HCT116 (cell line): ENCODE results near the gene OVAAL. TPM values are rescaled to one million over a fixed set of nuclear protein-coding genes. Genes with fewer than 3 reads are reported as not detected.

Source experiments
- ATAC-seq: fragments of 200-7000 bp; cut with Tn5 transposase; 2 replicates; pipeline ENCODE4 v1.9.1; 2020; ENCODE audit warnings: mild to moderate bottlenecking, moderate library complexity
- BruUV-seq: library from RNA; stranded (reverse); fragments of 400-500 nt; replicated peaks from 2 replicates; lab custom pipeline; 2021; lab: Mats Ljungman, UMichigan
- CTCF ChIA-PET: fragments of 300-600 bp; sonication (Branson Sonifier 250); formaldehyde crosslinking; loops from one replicate; lab custom pipeline; 2021; ENCODE audit warnings: antibody characterized with exemption; lab: Charles Lee
- POLR2A ChIA-PET: fragments of 300-600, 350-600 bp; sonication (Branson Sonifier 250); formaldehyde crosslinking; loops from one replicate; lab custom pipeline; 2021; ENCODE audit warnings: antibody characterized with exemption; lab: Charles Lee
- RAD21 ChIA-PET, 2 experiments: fragments of 300-600 bp; sonication (Branson Sonifier 250); formaldehyde crosslinking; loops; one replicate each; lab custom pipeline; 2023; ENCODE audit warnings: low total read pairs in 2 of 2; ENCODE audit not compliant: uncharacterized antibody in 2 of 2, unreplicated experiment in 2 of 2, low non-redundant PET in 1 of 2; lab: Charles Lee
- DNase-seq: peaks from one replicate; pipeline ENCODE4 v3.0.0-alpha.2; 2010; ENCODE audit warnings: low read depth, low spot score
- H2AFZ ChIP-seq: fragments of 200-600 bp; shearing (Covaris generic), sonication (generic); 2 replicates; pipeline ENCODE4 v1.6.1; 2017; ENCODE audit warnings: low read depth, mixed run types, mixed read lengths, antibody characterized with exemption, low read length; ENCODE audit not compliant: poor library complexity, severe bottlenecking
- H3K27ac ChIP-seq: 2 replicates; pipeline ENCODE4 v1.5.1; 2012; ENCODE audit warnings: low read depth, low read length
- H3K27me3 ChIP-seq: fragments of 200-600 bp; sonication (generic); 2 replicates; pipeline ENCODE4 v1.6.1; 2016; ENCODE audit warnings: mixed run types, low read length, mixed read lengths; ENCODE audit not compliant: insufficient read depth
- H3K36me3 ChIP-seq, 2 experiments: fragments of 200-500 bp in 1 of 2; fragments of 200-600 bp in 1 of 2; sonication (Bioruptor generic) in 1 of 2; sonication (generic) in 1 of 2; 2 replicates each; pipeline versions ENCODE4 v1.5.1 to v1.6.1; 2014 to 2016; ENCODE audit warnings: low read length in 2 of 2, inconsistent platforms in 1 of 2, mixed read lengths in 1 of 2, mixed run types in 1 of 2; ENCODE audit not compliant: insufficient read depth in 2 of 2, control insufficient read depth in 1 of 2
- H3K4me1 ChIP-seq, 2 experiments: fragments of 200-600 bp in 1 of 2; sonication (generic) in 1 of 2; 2 replicates each; pipeline versions ENCODE4 v1.5.1 to v1.6.1; 2012 to 2017; ENCODE audit warnings: low read length in 2 of 2, inconsistent platforms in 1 of 2, mild to moderate bottlenecking in 1 of 2, mixed read lengths in 1 of 2, mixed run types in 1 of 2, moderate library complexity in 1 of 2; ENCODE audit not compliant: insufficient read depth in 2 of 2, control insufficient read depth in 1 of 2
- H3K4me2 ChIP-seq: fragments of 200-600 bp; sonication (generic); 2 replicates; pipeline ENCODE4 v1.6.1; 2017; ENCODE audit warnings: mixed run types, low read length, mixed read lengths
- H3K4me3 ChIP-seq, 2 experiments: fragments of 200-600 bp in 1 of 2; sonication (generic) in 1 of 2; replicated peaks in 1 of 2; 2 replicates each; pipeline ENCODE4 v1.5.1; 2011 to 2016; ENCODE audit warnings: low read length in 2 of 2, control low read depth in 1 of 2, low read depth in 1 of 2, mild to moderate bottlenecking in 1 of 2, mixed read lengths in 1 of 2, mixed run types in 1 of 2
- H3K79me2 ChIP-seq: fragments of 200-600 bp; sonication (generic); 2 replicates; pipeline ENCODE4 v1.6.1; 2017; ENCODE audit warnings: mild to moderate bottlenecking, mixed run types, low read length, moderate library complexity, mixed read lengths; ENCODE audit not compliant: insufficient read depth
- H3K9ac ChIP-seq: fragments of 200-600 bp; sonication (generic); 2 replicates; pipeline ENCODE4 v1.6.1; 2016; ENCODE audit warnings: low read length, mixed read lengths
- H3K9me2 ChIP-seq: fragments of 200-600 bp; sonication (generic), shearing (Covaris generic); 2 replicates; pipeline ENCODE4 v1.6.1; 2017; ENCODE audit warnings: mixed run types, mild to moderate bottlenecking, moderate library complexity; ENCODE audit not compliant: insufficient read depth
- H3K9me3 ChIP-seq, 2 experiments: fragments of 200-500 bp in 1 of 2; fragments of 200-600 bp in 1 of 2; sonication (Bioruptor generic) in 1 of 2; sonication (generic) in 1 of 2; 2 replicates each; pipeline ENCODE4 v1.6.1; 2014 to 2017; ENCODE audit warnings: low read length in 2 of 2, mixed read lengths in 2 of 2, inconsistent platforms in 1 of 2, low read depth in 1 of 2, mild to moderate bottlenecking in 1 of 2, mixed run types in 1 of 2, moderate library complexity in 1 of 2; ENCODE audit not compliant: control insufficient read depth in 1 of 2, insufficient read depth in 1 of 2
- H4K20me1 ChIP-seq: fragments of 200-600 bp; sonication (generic), shearing (Covaris generic); 2 replicates; pipeline ENCODE4 v1.6.1; 2017; ENCODE audit warnings: mixed run types, mild to moderate bottlenecking, moderate library complexity; ENCODE audit not compliant: insufficient read depth
- ATF3 ChIP-seq: IDR thresholded peaks from 2 replicates; pipeline ENCODE4 v1.6.1; 2012
- CEBPB ChIP-seq: IDR thresholded peaks from 2 replicates; pipeline ENCODE4 v1.6.1; 2012; ENCODE audit warnings: low read depth
- CTCF ChIP-seq, 3 experiments: fragments of 200-600 bp in 1 of 3; sonication (generic) in 1 of 3; IDR thresholded peaks in 2 of 3; conservative IDR thresholded peaks in 1 of 3; 2 replicates each; pipeline ENCODE4 v1.5.1; 2012 to 2017; ENCODE audit warnings: low read depth in 2 of 3, low read length in 2 of 3, antibody characterized with exemption in 1 of 3, borderline replicate concordance in 1 of 3, control low read depth in 1 of 3, mild to moderate bottlenecking in 1 of 3, mixed read lengths in 1 of 3, mixed run types in 1 of 3, moderate library complexity in 1 of 3; ENCODE audit not compliant: insufficient read depth in 1 of 3
- ELF1 ChIP-seq: IDR thresholded peaks from 2 replicates; pipeline ENCODE4 v1.6.1; 2012; ENCODE audit warnings: low read depth, borderline replicate concordance
- EZH2 ChIP-seq: fragments of 200-600 bp; sonication (generic); IDR thresholded peaks from 2 replicates; pipeline ENCODE4 v1.6.1; 2017; ENCODE audit warnings: antibody characterized with exemption, mixed run types
- EZH2phosphoT487 ChIP-seq: fragments of 200-600 bp; IDR thresholded peaks from 2 replicates; pipeline ENCODE4 v1.6.1; 2018; ENCODE audit warnings: antibody characterized with exemption, borderline replicate concordance
- MAX ChIP-seq: IDR thresholded peaks from 2 replicates; pipeline ENCODE4 v1.6.1; 2012
- POLR2A ChIP-seq: IDR thresholded peaks from 2 replicates; pipeline ENCODE4 v1.7.0; 2011; ENCODE audit warnings: borderline replicate concordance; ENCODE audit not compliant: insufficient read depth, insufficient read length; ENCODE audit errors: extremely low read depth
- POLR2AphosphoS5 ChIP-seq: IDR thresholded peaks from 2 replicates; pipeline ENCODE4 v1.6.1; 2011; ENCODE audit warnings: mild to moderate bottlenecking, low read depth, low read length, moderate library complexity
- SIN3A ChIP-seq: IDR thresholded peaks from 2 replicates; pipeline ENCODE4 v1.6.1; 2012; ENCODE audit warnings: low read depth
- SP1 ChIP-seq: IDR thresholded peaks from 2 replicates; pipeline ENCODE4 v1.6.1; 2012; ENCODE audit warnings: low read depth
- TCF7L2 ChIP-seq: IDR thresholded peaks from 2 replicates; pipeline ENCODE4 v1.7.0; 2011; ENCODE audit warnings: borderline replicate concordance, inconsistent platforms; ENCODE audit not compliant: insufficient read depth, insufficient read length; ENCODE audit errors: extremely low read depth
- ZBTB33 ChIP-seq: IDR thresholded peaks from 2 replicates; pipeline ENCODE4 v1.6.1; 2011; ENCODE audit warnings: mild to moderate bottlenecking, low read length, moderate library complexity; ENCODE audit not compliant: insufficient replicate concordance; ENCODE audit errors: extremely low read depth
- ZFX ChIP-seq: fragments of 450-650 bp; IDR thresholded peaks from 2 replicates; pipeline ENCODE4 v1.6.1; 2017
- intact Hi-C: fragments of 100-400 bp; cut with micrococcal nuclease; formaldehyde crosslinking; loops from 2 replicates; pipeline ENCODE4 v1.10.0; 2022
- total RNA-seq: library from RNA; stranded (reverse); gene quantifications from one replicate; pipeline ENCODE4 v1.2.1, GENCODE V29; 2021; ENCODE audit not compliant: unreplicated experiment

The OVAAL gene
- total RNA-seq, 1 experiment from 2014 or later, result not detected

- DNase-seq (no peak), ATAC-seq (no peak)
- Histone ChIP-seq H3K9me3 (no peaks in the 10 kb centered on the region), H3K4me2 (no peak overlapping the region), H3K27me3 (no peaks in the 10 kb centered on the region), H3K9ac (no peak overlapping the region), H3K36me3 (no peaks in the 10 kb centered on the region), H3K4me1 (peaks cover 0 to 2% of the 10 kb centered on the region in 2 experiments; a peak in 1 of 4 replicates), H3K9me2 (no peaks in the 10 kb centered on the region), H3K4me3 (no peak overlapping the region), H4K20me1 (no peaks in the 10 kb centered on the region), H3K27ac (no peak overlapping the region), H3K79me2 (no peaks in the 10 kb centered on the region), H2AFZ (no peak overlapping the region)
- intact Hi-C loops, result no loop called here
- BruUV-seq, result no TSS peak
- TF ChIP-seq EZH2phosphoT487, result no peak
- TF ChIP-seq POLR2AphosphoS5, result no peak
- TF ChIP-seq CTCF (IDR thresholded peaks at IDR 0.05 in 2 of 3, conservative IDR thresholded peaks at IDR 0.05 in 1 of 3; ENCODE audit: borderline replicate concordance in 1 of 3, insufficient read depth in 1 of 3, low read depth in 2 of 3, low read length in 2 of 3), result no peak
- no peak for TF ChIP-seq SIN3A
- no peak for TF ChIP-seq SP1
- no peak for TF ChIP-seq EZH2
- ChIA-PET RAD21 (no interaction called here), CTCF (no interaction called here), POLR2A (no interaction called here)
These were observed 22.9 kb downstream of the OVAAL start for GRCh38 chr1:180581635-180582039.

- ChIA-PET RAD21 (no interaction called here), POLR2A (no interaction called here), CTCF (no interaction called here)
- Histone ChIP-seq H3K4me1 (peaks cover 0 to 3% of the 10 kb centered on the region in 2 experiments; a peak in 1 of 4 replicates), H3K79me2 (no peaks in the 10 kb centered on the region), H4K20me1 (no peaks in the 10 kb centered on the region), H3K4me2 (no peak overlapping the region), H3K9me3 (no peaks in the 10 kb centered on the region), H2AFZ (no peak overlapping the region), H3K27me3 (no peaks in the 10 kb centered on the region), H3K27ac (no peak overlapping the region), H3K9me2 (no peaks in the 10 kb centered on the region), H3K4me3 (no peak overlapping the region), H3K36me3 (no peaks in the 10 kb centered on the region), H3K9ac (no peak overlapping the region)
- ATAC-seq, result no peak
- intact Hi-C loops, result no loop called here
- BruUV-seq, result no TSS peak
- no peak for DNase-seq
- TF ChIP-seq SIN3A (no peak), CEBPB (no peak), SP1 (no peak), ZFX (no peak), EZH2 (no peak), ZBTB33 (no peak), ATF3 (no peak), TCF7L2 (no peak), POLR2AphosphoS5 (no peak), ELF1 (no peak), POLR2A (no peak), MAX (no peak)
These were observed 26.1 kb downstream of the OVAAL start for GRCh38 chr1:180584869-180585268.
